Nephron (organoid): ENCODE measurements around the gene RYR3.

Source experiments
- H3K27ac Mint-ChIP-seq, 3 experiments: 2 replicates each; pipeline ENCODE4 v1.8.0; 2020; ENCODE audit warnings: mixed read lengths in 3 of 3, mild to moderate bottlenecking in 2 of 3, moderate library complexity in 1 of 3
- H3K27me3 Mint-ChIP-seq: 2 replicates; pipeline ENCODE4 v1.8.0; 2021; ENCODE audit warnings: low read depth, mild to moderate bottlenecking, moderate library complexity, mixed read lengths
- H3K36me3 Mint-ChIP-seq: 2 replicates; pipeline ENCODE4 v1.8.0; 2020; ENCODE audit warnings: low read depth, mixed read lengths
- H3K4me1 Mint-ChIP-seq: 2 replicates; pipeline ENCODE4 v1.8.0; 2020; ENCODE audit warnings: mixed read lengths
- H3K4me3 Mint-ChIP-seq, 3 experiments: 2 replicates each; pipeline ENCODE4 v1.8.0; 2020; ENCODE audit warnings: mild to moderate bottlenecking in 3 of 3, mixed read lengths in 3 of 3, moderate library complexity in 2 of 3
- H3K9me3 Mint-ChIP-seq: 2 replicates; pipeline ENCODE4 v1.8.0; 2020; ENCODE audit warnings: mixed read lengths
- TF ChIP-seq, protein P1 (sequence below), 3 experiments: fragments of 200-600 bp; sonication (generic); IDR thresholded peaks; one replicate each; pipeline ENCODE4 v1.5.0; 2021; ENCODE audit warnings: antibody characterized with exemption in 3 of 3; ENCODE audit not compliant: unreplicated experiment in 3 of 3

Gene RYR3

DNA sequence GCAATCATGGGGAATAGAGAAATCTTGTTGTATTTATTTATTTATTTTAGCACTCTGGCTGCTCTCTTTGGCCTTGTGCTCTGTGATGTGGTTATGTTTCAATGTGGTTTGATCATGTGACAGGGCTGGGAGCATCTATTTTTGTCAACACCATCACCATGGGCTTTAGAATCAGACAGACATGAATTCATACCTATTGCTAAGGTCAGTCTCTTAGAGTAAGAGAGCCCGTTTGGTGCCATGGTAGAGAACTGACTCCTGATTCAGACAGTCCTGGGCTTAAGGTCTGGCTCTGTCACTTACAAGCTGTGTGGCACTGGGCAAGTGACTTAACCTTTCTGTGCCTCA lies 157.0 kb downstream of the RYR3 start:
- Mint-ChIP-seq H3K4me3 (no peak overlapping the region), H3K27me3 (peaks cover 7% of the 10 kb centered on the region), H3K4me1 (no peaks in the 10 kb centered on the region), H3K27ac (no peak overlapping the region), H3K9me3 (no peaks in the 10 kb centered on the region), H3K36me3 (no peaks in the 10 kb centered on the region)
- TF ChIP-seq, protein P1, sequence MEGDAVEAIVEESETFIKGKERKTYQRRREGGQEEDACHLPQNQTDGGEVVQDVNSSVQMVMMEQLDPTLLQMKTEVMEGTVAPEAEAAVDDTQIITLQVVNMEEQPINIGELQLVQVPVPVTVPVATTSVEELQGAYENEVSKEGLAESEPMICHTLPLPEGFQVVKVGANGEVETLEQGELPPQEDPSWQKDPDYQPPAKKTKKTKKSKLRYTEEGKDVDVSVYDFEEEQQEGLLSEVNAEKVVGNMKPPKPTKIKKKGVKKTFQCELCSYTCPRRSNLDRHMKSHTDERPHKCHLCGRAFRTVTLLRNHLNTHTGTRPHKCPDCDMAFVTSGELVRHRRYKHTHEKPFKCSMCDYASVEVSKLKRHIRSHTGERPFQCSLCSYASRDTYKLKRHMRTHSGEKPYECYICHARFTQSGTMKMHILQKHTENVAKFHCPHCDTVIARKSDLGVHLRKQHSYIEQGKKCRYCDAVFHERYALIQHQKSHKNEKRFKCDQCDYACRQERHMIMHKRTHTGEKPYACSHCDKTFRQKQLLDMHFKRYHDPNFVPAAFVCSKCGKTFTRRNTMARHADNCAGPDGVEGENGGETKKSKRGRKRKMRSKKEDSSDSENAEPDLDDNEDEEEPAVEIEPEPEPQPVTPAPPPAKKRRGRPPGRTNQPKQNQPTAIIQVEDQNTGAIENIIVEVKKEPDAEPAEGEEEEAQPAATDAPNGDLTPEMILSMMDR (IDR thresholded peaks at IDR 0.05; ENCODE audit: unreplicated experiment in 3 of 3), result no peak

DNA sequence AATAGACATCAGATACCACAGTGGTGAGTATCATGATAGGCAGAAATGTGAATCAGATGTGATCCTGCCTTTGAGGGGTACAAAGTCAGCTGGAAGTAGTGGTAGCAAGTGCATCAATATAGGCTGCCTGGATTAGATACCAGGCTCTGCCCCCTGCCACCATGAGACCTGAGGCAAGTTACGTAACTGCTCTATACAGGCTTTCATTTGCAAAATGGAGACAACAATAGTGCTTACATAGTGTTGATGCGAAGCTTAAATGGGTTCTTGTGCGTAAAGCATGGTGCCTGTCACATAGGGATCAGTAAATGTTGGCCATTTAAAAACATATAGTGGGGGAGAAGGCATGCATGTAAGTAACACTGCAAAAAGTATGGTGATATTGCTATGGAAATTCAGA lies 158.0 kb downstream of the RYR3 start:
- TF ChIP-seq, protein P1 (IDR thresholded peaks at IDR 0.05; ENCODE audit: unreplicated experiment in 3 of 3), result no peak
- Mint-ChIP-seq H3K4me1 (no peaks in the 10 kb centered on the region), H3K4me3 (no peak overlapping the region), H3K27ac (no peak overlapping the region), H3K36me3 (no peaks in the 10 kb centered on the region), H3K9me3 (no peaks in the 10 kb centered on the region), H3K27me3 (peaks cover 7% of the 10 kb centered on the region)

DNA sequence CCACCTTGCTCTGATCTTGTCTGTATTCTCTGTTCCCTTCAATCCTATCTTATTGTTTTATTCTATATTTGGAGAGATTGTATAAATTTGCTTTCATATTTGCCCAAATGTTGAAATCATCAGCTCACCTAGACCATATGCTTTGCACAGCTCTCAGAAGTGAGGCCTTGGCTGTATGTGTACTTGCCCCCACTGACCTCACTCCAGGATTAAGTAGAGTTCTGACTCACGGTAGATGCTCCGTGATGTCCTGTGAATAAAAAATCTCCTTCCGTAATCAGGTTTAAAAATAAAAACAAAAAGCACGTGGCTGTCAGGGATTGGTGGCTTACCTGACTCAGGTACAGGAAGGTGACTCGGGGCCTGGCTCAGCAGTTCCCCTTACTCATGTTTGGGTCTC lies 162.2 kb downstream of the RYR3 start:
- Mint-ChIP-seq H3K27me3 (no peaks in the 10 kb centered on the region), H3K36me3 (no peaks in the 10 kb centered on the region), H3K9me3 (peaks cover 2% of the 10 kb centered on the region), H3K4me1 (no peaks in the 10 kb centered on the region), H3K4me3 (no peak overlapping the region), H3K27ac (no peak overlapping the region)
- TF ChIP-seq, protein P1 (IDR thresholded peaks at IDR 0.05; ENCODE audit: unreplicated experiment in 3 of 3), result no peak

DNA sequence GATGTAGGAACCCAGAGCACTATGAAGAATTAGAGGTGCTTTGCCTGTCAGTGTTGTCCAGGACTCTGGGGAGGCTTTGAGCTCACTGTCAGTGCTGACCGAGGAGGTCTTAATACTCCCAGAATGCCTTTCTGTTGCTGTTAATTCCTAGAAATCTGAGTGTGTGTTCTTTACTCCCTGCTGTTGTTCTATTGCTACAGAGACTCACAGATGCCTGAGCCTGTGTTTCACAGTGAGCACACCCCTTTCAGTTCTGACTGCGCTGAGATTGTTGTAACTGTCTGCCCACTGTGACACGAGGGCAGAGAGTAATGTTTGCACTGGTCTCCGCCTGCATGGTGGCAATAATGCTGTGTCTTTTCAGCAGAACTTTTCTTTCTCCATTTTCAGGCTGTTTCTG lies 162.9 kb downstream of the RYR3 start:
- Mint-ChIP-seq H3K4me1 (no peaks in the 10 kb centered on the region), H3K27me3 (no peaks in the 10 kb centered on the region), H3K4me3 (no peak overlapping the region), H3K27ac (no peak overlapping the region), H3K36me3 (no peaks in the 10 kb centered on the region), H3K9me3 (peaks cover 3% of the 10 kb centered on the region)
- TF ChIP-seq, protein P1 (IDR thresholded peaks at IDR 0.05; ENCODE audit: unreplicated experiment in 3 of 3), result no peak

DNA sequence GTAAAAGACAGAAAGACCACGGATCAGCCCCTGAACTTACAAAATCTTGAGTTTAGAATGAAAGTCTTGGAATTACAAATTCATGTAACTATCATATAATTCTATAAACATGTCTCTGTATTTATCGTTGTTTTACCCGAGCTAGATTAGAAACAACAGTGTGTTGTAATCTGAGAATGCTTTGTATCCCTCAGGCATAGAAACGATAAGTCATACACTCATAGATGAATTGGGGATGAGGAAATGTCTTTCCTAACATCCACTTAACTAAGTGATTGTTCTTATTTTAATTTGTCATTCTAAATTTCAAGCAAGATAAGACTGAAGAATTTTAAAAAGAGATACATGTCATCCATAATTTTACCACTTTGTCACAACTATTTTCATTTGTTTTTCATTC lies 165.3 kb downstream of the RYR3 start:
- TF ChIP-seq, protein P1 (IDR thresholded peaks at IDR 0.05; ENCODE audit: unreplicated experiment in 3 of 3), result no peak
- Mint-ChIP-seq H3K27ac (no peak overlapping the region), H3K36me3 (no peaks in the 10 kb centered on the region), H3K4me3 (no peak overlapping the region), H3K27me3 (no peaks in the 10 kb centered on the region), H3K4me1 (no peaks in the 10 kb centered on the region), H3K9me3 (peaks cover 5% of the 10 kb centered on the region)

DNA sequence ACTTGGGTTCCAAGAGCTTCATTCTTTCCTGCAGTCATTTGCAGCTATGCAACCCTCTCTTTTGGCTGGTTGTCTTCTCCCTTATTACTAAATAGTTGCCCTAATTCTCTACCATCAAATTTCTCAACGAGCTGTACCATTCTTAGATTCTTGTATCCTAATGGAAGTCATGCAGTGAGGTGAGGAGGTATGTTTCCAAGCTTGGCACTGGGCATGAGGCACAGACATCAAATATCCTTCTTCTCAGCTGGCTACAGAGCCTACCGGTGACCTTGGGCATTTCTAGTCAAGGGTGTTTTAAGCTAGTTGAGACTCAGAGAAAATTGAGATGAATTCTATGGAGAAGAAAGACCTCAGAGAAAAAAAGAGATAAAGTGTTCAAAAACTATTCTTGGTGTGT lies 166.1 kb downstream of the RYR3 start:
- H3K27me3 Mint-ChIP-seq, result no peaks in the 10 kb centered on the region
- H3K4me3 Mint-ChIP-seq, result no peak overlapping the region
- TF ChIP-seq, protein P1 (IDR thresholded peaks at IDR 0.05; ENCODE audit: unreplicated experiment in 3 of 3), result no peak
- H3K9me3 Mint-ChIP-seq, result peaks cover 6% of the 10 kb centered on the region
- H3K27ac Mint-ChIP-seq, result no peak overlapping the region
- H3K4me1 Mint-ChIP-seq, result no peaks in the 10 kb centered on the region
- H3K36me3 Mint-ChIP-seq, result no peaks in the 10 kb centered on the region
